Neural cell (in vitro differentiated cells): ENCODE results near the gene IMPA2. TPM values are rescaled to one million over a fixed set of nuclear protein-coding genes. Genes with fewer than 3 reads are reported as not detected.

Experiments
- H2AFZ ChIP-seq: fragments of 200-600, 300-800 bp; sonication (generic), shearing (Covaris generic); 2 replicates; pipeline ENCODE4 v1.6.0; 2014; ENCODE audit warnings: low read depth, mild to moderate bottlenecking, antibody characterized with exemption, low read length, moderate library complexity
- H3F3A ChIP-seq: fragments of 200-600 bp; shearing (Covaris generic); 2 replicates; pipeline ENCODE4 v1.6.1; 2016; ENCODE audit warnings: mild to moderate bottlenecking, moderate library complexity, mixed read lengths, antibody characterized with exemption, low read length; ENCODE audit not compliant: insufficient read depth, poor library complexity, severe bottlenecking
- H3K27ac ChIP-seq: fragments of 200-600, 300-800 bp; sonication (generic), shearing (Covaris generic); 2 replicates; pipeline ENCODE4 v1.5.1; 2014; ENCODE audit warnings: mild to moderate bottlenecking, low read length, moderate library complexity
- H3K27me3 ChIP-seq: fragments of 300-800, 200-600 bp; sonication (generic), shearing (Covaris generic); 2 replicates; pipeline ENCODE4 v1.6.0; 2014; ENCODE audit warnings: mild to moderate bottlenecking, low read depth, low read length, moderate library complexity; ENCODE audit not compliant: insufficient read depth
- H3K36me3 ChIP-seq: fragments of 300-800, 200-600 bp; sonication (generic), shearing (Covaris generic); 2 replicates; pipeline ENCODE4 v1.5.1; 2014; ENCODE audit warnings: mild to moderate bottlenecking, antibody characterized with exemption, low read length, moderate library complexity; ENCODE audit not compliant: insufficient read depth
- H3K4me2 ChIP-seq: fragments of 300-800, 200-600 bp; sonication (generic), shearing (Covaris generic); 2 replicates; pipeline ENCODE4 v1.6.0; 2014; ENCODE audit warnings: mild to moderate bottlenecking, low read length
- H3K4me3 ChIP-seq: fragments of 300-800, 200-600 bp; sonication (generic), shearing (Covaris generic); 2 replicates; pipeline ENCODE4 v1.5.1; 2014; ENCODE audit warnings: mild to moderate bottlenecking, low read length, moderate library complexity
- H3K79me2 ChIP-seq: fragments of 200-600 bp; shearing (Covaris generic); replicated peaks from 2 replicates; pipeline ENCODE4 v1.6.0; 2014; ENCODE audit warnings: mild to moderate bottlenecking, low read length, moderate library complexity; ENCODE audit not compliant: insufficient read depth
- H3K9ac ChIP-seq: fragments of 300-800, 200-600 bp; sonication (generic), shearing (Covaris generic); 2 replicates; pipeline ENCODE4 v1.6.1; 2016; ENCODE audit warnings: mild to moderate bottlenecking, low read length, mixed read lengths
- H3K9me2 ChIP-seq: fragments of 200-600 bp; shearing (Covaris generic); 2 replicates; pipeline ENCODE4 v1.6.1; 2016; ENCODE audit warnings: mild to moderate bottlenecking, low read length, mixed read lengths; ENCODE audit not compliant: insufficient read depth
- H3K9me3 ChIP-seq: fragments of 200-600, 300-800 bp; sonication (generic), shearing (Covaris generic); 2 replicates; pipeline ENCODE4 v1.6.1; 2016; ENCODE audit warnings: mild to moderate bottlenecking, mixed run types, low read length, moderate library complexity, mixed read lengths
- H4K20me1 ChIP-seq: fragments of 200-600 bp; shearing (Covaris generic); 2 replicates; pipeline ENCODE4 v1.6.1; 2016; ENCODE audit warnings: mild to moderate bottlenecking, mixed run types; ENCODE audit not compliant: insufficient read depth
- EP300 ChIP-seq: fragments of 450-650 bp; conservative IDR thresholded peaks from 2 replicates; pipeline ENCODE4 v1.6.1; 2014; ENCODE audit warnings: antibody characterized with exemption, mild to moderate bottlenecking, moderate library complexity; ENCODE audit not compliant: poor library complexity, severe bottlenecking
- EZH2 ChIP-seq: fragments of 200-600, 300-800 bp; shearing (Covaris generic), sonication (generic); IDR thresholded peaks from 2 replicates; pipeline ENCODE4 v1.6.1; 2014; ENCODE audit warnings: antibody characterized with exemption, low read length, borderline replicate concordance, mild to moderate bottlenecking; ENCODE audit not compliant: insufficient read depth, poor library complexity, severe bottlenecking
- MXI1 ChIP-seq: fragments of 450-650 bp; conservative IDR thresholded peaks from 2 replicates; pipeline ENCODE4 v1.6.1; 2014; ENCODE audit warnings: antibody characterized with exemption, mild to moderate bottlenecking; ENCODE audit not compliant: poor library complexity, severe bottlenecking
- POLR2AphosphoS5 ChIP-seq: IDR thresholded peaks from 2 replicates; pipeline ENCODE4 v1.6.1; 2012
- RAD21 ChIP-seq: fragments of 450-650 bp; conservative IDR thresholded peaks from 2 replicates; pipeline ENCODE4 v1.6.1; 2014; ENCODE audit warnings: antibody characterized with exemption, mild to moderate bottlenecking, moderate library complexity
- SMC3 ChIP-seq: fragments of 450-650 bp; conservative IDR thresholded peaks from 2 replicates; pipeline ENCODE4 v1.6.1; 2014; ENCODE audit warnings: antibody characterized with exemption, mild to moderate bottlenecking, moderate library complexity; ENCODE audit not compliant: poor library complexity
- TAF1 ChIP-seq: IDR thresholded peaks from 2 replicates; pipeline ENCODE4 v1.6.1; 2012; ENCODE audit warnings: low read depth
- polyA plus RNA-seq: library from polyadenylated mRNA; depleted of rRNA; stranded (reverse); fragments of >200 nt; gene quantifications from 2 replicates; pipeline ENCODE4 v1.2.3, GENCODE V29; 2014
- TF ChIP-seq, protein P1 (sequence below): IDR thresholded peaks from 2 replicates; pipeline ENCODE4 v1.6.1; 2012; ENCODE audit warnings: borderline replicate concordance
- TF ChIP-seq, protein P2 (sequence below): fragments of 450-650 bp; IDR thresholded peaks from 2 replicates; pipeline ENCODE4 v1.5.1; 2014; ENCODE audit warnings: antibody characterized with exemption, mild to moderate bottlenecking, moderate library complexity; ENCODE audit not compliant: poor library complexity, severe bottlenecking

The IMPA2 gene
- polyA plus RNA-seq, 1 donor from 2014 or later: 2.7 TPM

DNA sequence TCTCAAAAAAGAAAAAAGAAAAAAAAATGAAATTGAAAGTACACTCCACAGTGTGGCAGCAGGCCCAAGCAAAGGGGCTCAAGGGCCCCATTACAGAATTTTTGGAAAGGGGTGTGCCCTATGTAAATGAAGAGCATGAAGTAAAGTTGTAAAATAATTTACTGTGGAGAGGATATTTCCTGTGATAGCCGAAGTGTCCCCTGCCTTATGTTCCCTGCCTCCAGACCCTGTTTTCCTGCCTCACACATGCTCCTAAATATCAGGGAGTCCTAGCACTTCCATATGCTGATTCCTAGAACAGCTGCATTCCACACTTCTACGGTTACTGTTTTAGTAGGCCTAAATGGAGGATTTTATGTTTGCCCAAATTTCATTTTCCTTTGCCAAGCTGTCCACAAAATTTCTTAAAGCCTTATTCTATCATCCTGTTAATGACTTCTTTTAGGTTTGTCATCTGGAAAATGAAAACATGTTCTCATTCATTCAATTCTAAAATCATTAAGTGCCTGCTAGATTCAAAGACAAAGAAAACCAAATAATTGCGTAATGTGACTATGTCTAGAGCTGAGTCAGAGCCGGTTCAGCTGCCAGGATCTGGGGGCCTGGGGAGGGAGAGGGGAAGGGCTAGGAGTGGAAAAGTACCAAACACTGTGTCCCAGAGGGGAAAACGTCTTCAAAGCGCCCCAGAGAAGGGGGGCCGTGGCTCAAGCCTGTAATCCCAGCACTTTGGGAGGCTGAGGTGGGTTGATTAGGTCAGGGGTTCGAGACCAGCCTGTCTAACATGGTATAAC lies 25.9 kb upstream of the IMPA2 start:
- no peak overlapping the region for H3K27ac ChIP-seq

DNA sequence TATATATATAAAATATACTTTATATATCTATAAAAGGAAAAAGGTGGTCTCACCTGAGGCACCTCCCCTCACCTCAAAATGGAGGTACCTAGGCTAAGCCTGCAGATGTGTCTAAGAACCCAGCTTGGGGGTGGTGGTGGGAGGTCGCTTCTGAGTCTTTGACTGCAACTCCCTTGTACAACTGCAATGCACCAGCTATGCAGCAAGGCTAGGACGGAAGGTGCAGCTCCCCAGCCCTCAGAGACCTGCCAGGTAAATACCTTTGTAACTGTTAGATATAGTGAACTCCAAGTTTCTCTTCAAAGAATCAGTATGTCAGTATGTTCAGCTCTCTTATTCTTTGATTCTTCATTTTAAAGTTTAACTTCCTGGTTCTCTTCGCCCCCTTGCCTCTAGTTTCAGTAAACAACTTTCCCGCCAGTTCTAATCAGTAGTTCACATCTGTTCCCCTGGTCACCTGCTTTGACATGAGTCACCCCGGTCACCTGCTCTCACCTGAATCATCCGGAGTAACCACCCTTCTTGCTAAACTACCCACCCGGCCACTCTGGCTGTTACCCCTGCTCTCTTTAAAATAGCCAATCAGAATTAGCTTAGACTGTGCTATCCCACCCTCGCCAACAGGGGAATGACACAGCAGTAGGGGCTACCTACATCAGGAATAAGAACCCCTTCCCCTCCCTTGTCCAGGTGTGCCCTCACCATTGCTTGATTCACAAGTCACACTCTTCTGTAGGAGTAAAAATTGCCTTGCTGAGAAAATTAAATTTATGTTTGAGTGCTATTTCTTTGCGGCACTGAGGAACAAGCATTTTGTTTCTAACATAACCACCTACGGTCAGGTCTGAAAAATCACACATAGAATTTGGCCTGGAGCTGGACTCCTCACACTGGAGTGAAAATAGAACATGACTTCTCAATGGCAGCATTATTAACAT lies 24.7 kb upstream of the IMPA2 start:
- TF ChIP-seq EZH2 (no peak), POLR2AphosphoS5 (no peak), MXI1 (no peak), RAD21 (no peak), SMC3 (no peak), EP300 (no peak), TAF1 (no peak)
- TF ChIP-seq, protein P1, sequence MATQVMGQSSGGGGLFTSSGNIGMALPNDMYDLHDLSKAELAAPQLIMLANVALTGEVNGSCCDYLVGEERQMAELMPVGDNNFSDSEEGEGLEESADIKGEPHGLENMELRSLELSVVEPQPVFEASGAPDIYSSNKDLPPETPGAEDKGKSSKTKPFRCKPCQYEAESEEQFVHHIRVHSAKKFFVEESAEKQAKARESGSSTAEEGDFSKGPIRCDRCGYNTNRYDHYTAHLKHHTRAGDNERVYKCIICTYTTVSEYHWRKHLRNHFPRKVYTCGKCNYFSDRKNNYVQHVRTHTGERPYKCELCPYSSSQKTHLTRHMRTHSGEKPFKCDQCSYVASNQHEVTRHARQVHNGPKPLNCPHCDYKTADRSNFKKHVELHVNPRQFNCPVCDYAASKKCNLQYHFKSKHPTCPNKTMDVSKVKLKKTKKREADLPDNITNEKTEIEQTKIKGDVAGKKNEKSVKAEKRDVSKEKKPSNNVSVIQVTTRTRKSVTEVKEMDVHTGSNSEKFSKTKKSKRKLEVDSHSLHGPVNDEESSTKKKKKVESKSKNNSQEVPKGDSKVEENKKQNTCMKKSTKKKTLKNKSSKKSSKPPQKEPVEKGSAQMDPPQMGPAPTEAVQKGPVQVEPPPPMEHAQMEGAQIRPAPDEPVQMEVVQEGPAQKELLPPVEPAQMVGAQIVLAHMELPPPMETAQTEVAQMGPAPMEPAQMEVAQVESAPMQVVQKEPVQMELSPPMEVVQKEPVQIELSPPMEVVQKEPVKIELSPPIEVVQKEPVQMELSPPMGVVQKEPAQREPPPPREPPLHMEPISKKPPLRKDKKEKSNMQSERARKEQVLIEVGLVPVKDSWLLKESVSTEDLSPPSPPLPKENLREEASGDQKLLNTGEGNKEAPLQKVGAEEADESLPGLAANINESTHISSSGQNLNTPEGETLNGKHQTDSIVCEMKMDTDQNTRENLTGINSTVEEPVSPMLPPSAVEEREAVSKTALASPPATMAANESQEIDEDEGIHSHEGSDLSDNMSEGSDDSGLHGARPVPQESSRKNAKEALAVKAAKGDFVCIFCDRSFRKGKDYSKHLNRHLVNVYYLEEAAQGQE: no peak
- TF ChIP-seq, protein P2, sequence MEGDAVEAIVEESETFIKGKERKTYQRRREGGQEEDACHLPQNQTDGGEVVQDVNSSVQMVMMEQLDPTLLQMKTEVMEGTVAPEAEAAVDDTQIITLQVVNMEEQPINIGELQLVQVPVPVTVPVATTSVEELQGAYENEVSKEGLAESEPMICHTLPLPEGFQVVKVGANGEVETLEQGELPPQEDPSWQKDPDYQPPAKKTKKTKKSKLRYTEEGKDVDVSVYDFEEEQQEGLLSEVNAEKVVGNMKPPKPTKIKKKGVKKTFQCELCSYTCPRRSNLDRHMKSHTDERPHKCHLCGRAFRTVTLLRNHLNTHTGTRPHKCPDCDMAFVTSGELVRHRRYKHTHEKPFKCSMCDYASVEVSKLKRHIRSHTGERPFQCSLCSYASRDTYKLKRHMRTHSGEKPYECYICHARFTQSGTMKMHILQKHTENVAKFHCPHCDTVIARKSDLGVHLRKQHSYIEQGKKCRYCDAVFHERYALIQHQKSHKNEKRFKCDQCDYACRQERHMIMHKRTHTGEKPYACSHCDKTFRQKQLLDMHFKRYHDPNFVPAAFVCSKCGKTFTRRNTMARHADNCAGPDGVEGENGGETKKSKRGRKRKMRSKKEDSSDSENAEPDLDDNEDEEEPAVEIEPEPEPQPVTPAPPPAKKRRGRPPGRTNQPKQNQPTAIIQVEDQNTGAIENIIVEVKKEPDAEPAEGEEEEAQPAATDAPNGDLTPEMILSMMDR: no peak
- H3K79me2 ChIP-seq: no peaks in the 10 kb centered on the region
- no peak overlapping the region for H3K4me2 ChIP-seq
- H3K27ac ChIP-seq: no peak overlapping the region
- H3K9me2 ChIP-seq: no peaks in the 10 kb centered on the region
- no peak overlapping the region for H2AFZ ChIP-seq
- no peaks in the 10 kb centered on the region for H3F3A ChIP-seq
- no peaks in the 10 kb centered on the region for H3K9me3 ChIP-seq
- no peak overlapping the region for H3K4me3 ChIP-seq
- H3K36me3 ChIP-seq: no peaks in the 10 kb centered on the region
- H3K27me3 ChIP-seq: no peaks in the 10 kb centered on the region
- H3K9ac ChIP-seq: no peak overlapping the region
- H4K20me1 ChIP-seq: no peaks in the 10 kb centered on the region

More for the DNA sequence above, 25.9 kb upstream of the IMPA2 start:
- Histone ChIP-seq H3K9ac (no peak overlapping the region), H4K20me1 (no peaks in the 10 kb centered on the region), H3K4me3 (no peak overlapping the region), H3K9me3 (no peaks in the 10 kb centered on the region), H3F3A (no peaks in the 10 kb centered on the region), H3K79me2 (no peaks in the 10 kb centered on the region), H3K36me3 (no peaks in the 10 kb centered on the region), H3K9me2 (no peaks in the 10 kb centered on the region), H3K4me2 (no peak overlapping the region), H2AFZ (no peak overlapping the region), H3K27me3 (no peaks in the 10 kb centered on the region)
- no peak for TF ChIP-seq RAD21
- no peak for TF ChIP-seq MXI1
